A673 (cell line): ENCODE data around the gene BTBD6. TPM values are rescaled to one million over a fixed set of nuclear protein-coding genes. Genes with fewer than 3 reads are reported as not detected.

Experiments used
- BruUV-seq: library from RNA; stranded (reverse); fragments of 400-500 nt; replicated peaks from 2 replicates; lab custom pipeline; 2021; lab: Mats Ljungman, UMichigan
- CTCF ChIA-PET: fragments of 300-600 bp; sonication (Branson Sonifier 250); formaldehyde crosslinking; loops from one replicate; lab custom pipeline; 2022; ENCODE audit warnings: antibody characterized with exemption; lab: Charles Lee
- POLR2A ChIA-PET: fragments of 300-600 bp; sonication (Branson Sonifier 250); formaldehyde crosslinking; loops from one replicate; lab custom pipeline; 2022; ENCODE audit warnings: antibody characterized with exemption; ENCODE audit not compliant: low non-redundant PET; lab: Charles Lee
- DNase-seq: peaks from one replicate; pipeline ENCODE4 v3.0.0-alpha.2; 2015; ENCODE audit warnings: low spot score
- H3K27ac ChIP-seq: fragments of 200-600 bp; sonication (generic); 2 replicates; pipeline ENCODE4 v1.5.1; 2016; ENCODE audit warnings: mixed run types, low read depth, mild to moderate bottlenecking, mixed read lengths, antibody characterized with exemption, low read length; ENCODE audit not compliant: poor library complexity, severe bottlenecking
- H3K27me3 ChIP-seq: fragments of 200-600 bp; sonication (generic); replicated peaks from 2 replicates; pipeline ENCODE4 v1.6.1; 2017; ENCODE audit warnings: mixed run types, low read depth, mild to moderate bottlenecking, mixed read lengths, antibody characterized with exemption, low read length; ENCODE audit not compliant: insufficient read depth, poor library complexity
- H3K36me3 ChIP-seq: fragments of 200-600 bp; sonication (generic); 2 replicates; pipeline ENCODE4 v1.6.1; 2016; ENCODE audit warnings: mixed run types, mild to moderate bottlenecking, mixed read lengths, antibody characterized with exemption, low read length; ENCODE audit not compliant: insufficient read depth, poor library complexity, severe bottlenecking
- H3K4me1 ChIP-seq: fragments of 200-600 bp; sonication (generic); 2 replicates; pipeline ENCODE4 v1.6.1; 2017; ENCODE audit warnings: mixed run types, mild to moderate bottlenecking, mixed read lengths, antibody characterized with exemption, low read length; ENCODE audit not compliant: insufficient read depth, poor library complexity, severe bottlenecking
- H3K4me3 ChIP-seq: fragments of 200-600 bp; sonication (generic); 2 replicates; pipeline ENCODE4 v1.5.1; 2016; ENCODE audit warnings: low read depth, mixed run types, mild to moderate bottlenecking, mixed read lengths, low read length; ENCODE audit not compliant: poor library complexity, severe bottlenecking
- H3K9me3 ChIP-seq: fragments of 200-600 bp; sonication (generic); 2 replicates; pipeline ENCODE4 v1.6.1; 2016; ENCODE audit warnings: mixed run types, low read depth, mild to moderate bottlenecking, mixed read lengths, antibody characterized with exemption, low read length; ENCODE audit not compliant: poor library complexity, severe bottlenecking
- EZH2 ChIP-seq: fragments of 200-600 bp; sonication (generic); IDR thresholded peaks from 2 replicates; pipeline ENCODE4 v1.6.1; 2017; ENCODE audit warnings: borderline replicate concordance, low read depth, mild to moderate bottlenecking, mixed read lengths, antibody characterized with exemption, low read length; ENCODE audit not compliant: poor library complexity, severe bottlenecking
- intact Hi-C: fragments of 100-400 bp; cut with micrococcal nuclease; formaldehyde crosslinking; loops from one replicate; pipeline ENCODE4 v1.10.0; 2022; ENCODE audit not compliant: unreplicated experiment
- total RNA-seq: library from RNA; stranded (reverse); gene quantifications from 2 replicates; pipeline ENCODE4 v1.2.3, GENCODE V29; 2021
- TF ChIP-seq, protein P1 (sequence below): fragments of 300-800, 200-600 bp; sonication (generic); conservative IDR thresholded peaks from 2 replicates; pipeline ENCODE4 v1.5.1; 2017; ENCODE audit warnings: low read depth, mild to moderate bottlenecking, antibody characterized with exemption, low read length, moderate library complexity, mixed read lengths

Gene BTBD6
- total RNA-seq, 1 experiment from 2014 or later: 39.9 TPM

DNA sequence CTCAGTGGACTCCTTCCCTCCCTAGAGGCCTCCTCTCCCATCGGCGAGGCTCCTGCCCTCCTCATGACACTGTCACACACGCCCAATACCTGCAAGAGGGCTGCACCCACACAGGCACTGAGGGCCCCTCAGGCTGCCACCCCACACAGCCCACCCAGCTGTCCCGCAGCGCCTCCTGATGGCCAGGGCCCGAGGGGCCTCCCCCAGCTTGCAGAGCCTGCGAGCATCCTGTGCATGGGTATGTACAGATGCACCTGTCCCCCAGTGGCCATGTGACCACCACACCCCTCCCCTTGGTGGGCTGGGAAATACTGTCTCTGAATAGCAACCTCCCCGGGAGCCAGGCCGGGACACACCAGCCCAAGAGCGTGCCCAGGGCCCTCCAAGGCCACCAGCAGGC is 48.3 kb upstream of the BTBD6 start:
- BruUV-seq: no TSS peak
- Histone ChIP-seq H3K4me3 (no peak overlapping the region), H3K9me3 (no peaks in the 10 kb centered on the region), H3K4me1 (peaks cover 20% of the 10 kb centered on the region), H3K36me3 (no peaks in the 10 kb centered on the region), H3K27ac (no peak overlapping the region), H3K27me3 (no peaks in the 10 kb centered on the region)
- ChIA-PET CTCF (interaction anchor here (1.0 to 1.1 kb wide), 2 partner anchors 30 to 110 kb away, joined by 3 to 4 read pairs; no protein-coding TSS in a partner anchor), POLR2A (no interaction called here)
- intact Hi-C loops: no loop called here
- no peak for TF ChIP-seq EZH2
- TF ChIP-seq, protein P1, sequence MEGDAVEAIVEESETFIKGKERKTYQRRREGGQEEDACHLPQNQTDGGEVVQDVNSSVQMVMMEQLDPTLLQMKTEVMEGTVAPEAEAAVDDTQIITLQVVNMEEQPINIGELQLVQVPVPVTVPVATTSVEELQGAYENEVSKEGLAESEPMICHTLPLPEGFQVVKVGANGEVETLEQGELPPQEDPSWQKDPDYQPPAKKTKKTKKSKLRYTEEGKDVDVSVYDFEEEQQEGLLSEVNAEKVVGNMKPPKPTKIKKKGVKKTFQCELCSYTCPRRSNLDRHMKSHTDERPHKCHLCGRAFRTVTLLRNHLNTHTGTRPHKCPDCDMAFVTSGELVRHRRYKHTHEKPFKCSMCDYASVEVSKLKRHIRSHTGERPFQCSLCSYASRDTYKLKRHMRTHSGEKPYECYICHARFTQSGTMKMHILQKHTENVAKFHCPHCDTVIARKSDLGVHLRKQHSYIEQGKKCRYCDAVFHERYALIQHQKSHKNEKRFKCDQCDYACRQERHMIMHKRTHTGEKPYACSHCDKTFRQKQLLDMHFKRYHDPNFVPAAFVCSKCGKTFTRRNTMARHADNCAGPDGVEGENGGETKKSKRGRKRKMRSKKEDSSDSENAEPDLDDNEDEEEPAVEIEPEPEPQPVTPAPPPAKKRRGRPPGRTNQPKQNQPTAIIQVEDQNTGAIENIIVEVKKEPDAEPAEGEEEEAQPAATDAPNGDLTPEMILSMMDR: peak; percentile 56
- DNase-seq: no peak

DNA sequence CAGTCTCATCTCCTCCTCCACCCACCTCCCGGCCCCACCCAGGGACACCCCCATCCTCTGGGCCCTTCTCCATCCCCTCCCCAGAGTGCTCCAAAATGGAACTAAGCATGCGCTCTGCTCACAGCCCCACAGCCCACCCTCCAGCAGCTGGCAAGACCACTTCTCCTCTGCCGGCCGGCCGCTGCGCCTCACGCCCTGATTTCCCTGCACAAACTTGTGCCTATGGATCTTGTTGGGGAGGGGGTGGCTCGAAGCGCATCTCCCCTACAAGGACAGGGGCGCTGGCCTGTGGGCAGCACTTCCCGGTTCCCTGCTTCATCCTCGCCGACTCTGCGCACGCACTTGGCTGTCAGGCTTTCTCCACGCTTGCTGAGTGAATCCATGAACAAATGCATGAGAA is 47.7 kb upstream of the BTBD6 start:
- intact Hi-C loops: no loop called here

DNA sequence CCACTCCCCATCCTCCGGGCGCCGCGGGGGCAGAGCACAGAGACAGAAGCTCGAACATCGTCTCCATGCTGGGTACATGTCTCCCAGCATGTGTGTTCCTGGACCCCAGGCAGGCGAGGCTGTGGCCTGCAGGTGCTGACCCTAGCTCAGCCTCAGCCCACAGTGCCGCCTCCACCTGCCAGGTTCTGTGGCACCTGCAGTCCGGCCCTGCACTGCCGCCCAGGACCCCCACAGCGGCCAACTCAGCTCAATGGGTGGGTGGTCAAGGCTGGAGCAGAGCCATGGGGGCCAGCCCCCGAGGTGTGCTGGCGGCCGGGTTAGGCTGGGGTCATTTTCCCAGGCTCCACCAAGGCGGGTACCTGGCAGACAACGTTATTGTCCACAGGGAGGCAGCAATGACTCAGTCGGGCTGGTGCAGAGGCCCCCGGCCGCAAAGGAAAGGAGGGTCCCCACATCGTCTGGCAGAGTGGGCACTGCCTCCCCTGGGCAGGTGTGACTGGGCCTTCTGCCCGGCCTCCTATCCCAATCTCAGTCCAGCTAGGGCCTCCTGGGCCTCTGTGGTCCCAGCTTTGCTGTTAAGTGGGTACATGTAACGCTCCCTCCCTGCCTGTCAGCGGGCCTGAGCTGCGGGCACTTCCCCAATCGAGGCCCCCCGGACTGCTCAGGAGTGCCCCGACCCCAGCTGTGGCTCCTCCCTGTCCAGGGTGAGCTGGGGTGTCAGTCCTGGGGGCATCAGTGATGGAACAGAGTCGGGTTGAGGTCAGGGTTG is 47.0 kb upstream of the BTBD6 start:
- ChIA-PET POLR2A (interaction anchor here (0.6 kb wide), 1 partner anchor 12 kb away, joined by 3 read pairs; no protein-coding TSS in a partner anchor), CTCF (interaction anchor here (0.5 kb wide), 1 partner anchor 376 kb away, joined by 5 read pairs; no protein-coding TSS in a partner anchor)
- no TSS peak for BruUV-seq
- Histone ChIP-seq H3K27ac (no peak overlapping the region), H3K36me3 (no peaks in the 10 kb centered on the region), H3K4me1 (peaks cover 7% of the 10 kb centered on the region), H3K27me3 (no peaks in the 10 kb centered on the region), H3K9me3 (no peaks in the 10 kb centered on the region), H3K4me3 (no peak overlapping the region)
- intact Hi-C loops: no loop called here
- TF ChIP-seq, protein P1: no peak
- TF ChIP-seq EZH2: no peak
- DNase-seq: no peak

More for the DNA sequence above, 47.7 kb upstream of the BTBD6 start:
- ChIA-PET POLR2A (interaction anchor here (0.6 kb wide), 1 partner anchor 11 kb away, joined by 3 read pairs; no protein-coding TSS in a partner anchor), CTCF (interaction anchor here (1.0 to 1.1 kb wide), 2 partner anchors 31 to 110 kb away, joined by 3 to 4 read pairs; no protein-coding TSS in a partner anchor)
- Histone ChIP-seq H3K27me3 (no peaks in the 10 kb centered on the region), H3K4me1 (peaks cover 14% of the 10 kb centered on the region), H3K27ac (no peak overlapping the region), H3K36me3 (no peaks in the 10 kb centered on the region), H3K9me3 (no peaks in the 10 kb centered on the region), H3K4me3 (no peak overlapping the region)
- no peak for DNase-seq
- BruUV-seq: no TSS peak
- TF ChIP-seq EZH2: no peak
- TF ChIP-seq, protein P1: no peak
